ENCODE measurements around the gene OSBPL7.

DNA sequence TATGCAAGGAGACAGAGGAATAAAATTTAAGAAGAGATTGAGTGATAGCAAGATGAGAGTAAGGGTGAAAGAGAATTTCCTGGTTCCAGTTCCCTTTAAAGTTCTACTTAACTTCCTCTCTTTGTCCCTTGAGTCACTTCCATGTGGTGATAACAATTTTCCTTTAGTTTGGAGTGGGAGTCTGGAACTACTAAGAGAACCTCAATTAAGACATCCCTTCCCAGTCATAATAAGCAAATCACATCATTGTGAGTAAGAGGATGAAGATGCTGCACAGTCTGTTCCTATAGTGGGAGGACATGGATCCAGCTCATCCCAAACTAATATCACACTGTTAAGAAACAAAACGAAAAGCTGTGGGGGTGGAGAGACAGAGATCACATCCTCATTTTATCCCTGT is 64.2 kb downstream of the OSBPL7 start:
- TF ChIP-seq EZH2 (IDR thresholded peaks at IDR 0.05) (no peak), EZH2phosphoT487 (IDR thresholded peaks at IDR 0.05) (no peak)
- TF ChIP-seq, protein P1, sequence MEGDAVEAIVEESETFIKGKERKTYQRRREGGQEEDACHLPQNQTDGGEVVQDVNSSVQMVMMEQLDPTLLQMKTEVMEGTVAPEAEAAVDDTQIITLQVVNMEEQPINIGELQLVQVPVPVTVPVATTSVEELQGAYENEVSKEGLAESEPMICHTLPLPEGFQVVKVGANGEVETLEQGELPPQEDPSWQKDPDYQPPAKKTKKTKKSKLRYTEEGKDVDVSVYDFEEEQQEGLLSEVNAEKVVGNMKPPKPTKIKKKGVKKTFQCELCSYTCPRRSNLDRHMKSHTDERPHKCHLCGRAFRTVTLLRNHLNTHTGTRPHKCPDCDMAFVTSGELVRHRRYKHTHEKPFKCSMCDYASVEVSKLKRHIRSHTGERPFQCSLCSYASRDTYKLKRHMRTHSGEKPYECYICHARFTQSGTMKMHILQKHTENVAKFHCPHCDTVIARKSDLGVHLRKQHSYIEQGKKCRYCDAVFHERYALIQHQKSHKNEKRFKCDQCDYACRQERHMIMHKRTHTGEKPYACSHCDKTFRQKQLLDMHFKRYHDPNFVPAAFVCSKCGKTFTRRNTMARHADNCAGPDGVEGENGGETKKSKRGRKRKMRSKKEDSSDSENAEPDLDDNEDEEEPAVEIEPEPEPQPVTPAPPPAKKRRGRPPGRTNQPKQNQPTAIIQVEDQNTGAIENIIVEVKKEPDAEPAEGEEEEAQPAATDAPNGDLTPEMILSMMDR (IDR thresholded peaks at IDR 0.05), result no peak

All from neural progenitor cell (in vitro differentiated cells).